ENCODE data around the gene TESK2.
A peak's percentile ranks its signal among the peaks of the same experiment; 100 is the strongest.
"Not testable (repeated sequence)": the region's sequence is repeated elsewhere in the genome, so short reads cannot be mapped to it uniquely, and the experiment has no call there.

TESK2 gene

DNA sequence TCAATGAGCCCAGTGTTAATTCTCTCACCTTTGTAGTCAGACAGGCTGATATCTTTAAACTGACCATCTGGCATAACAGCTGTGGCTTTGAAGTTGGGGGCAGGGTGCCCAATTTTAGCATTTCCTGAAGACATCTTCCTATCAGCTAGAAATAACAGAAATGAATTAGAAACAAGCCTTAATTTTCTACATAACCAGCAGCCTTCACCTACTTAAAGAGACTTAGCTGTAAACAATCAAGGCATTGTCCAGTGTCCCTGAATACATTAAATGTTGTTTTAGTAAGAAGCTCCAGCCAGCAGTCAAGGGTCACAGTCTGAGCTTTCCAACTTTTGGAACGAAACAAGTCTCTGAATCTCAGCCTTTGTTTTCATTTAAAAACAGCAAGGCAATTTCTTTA is 27.9 kb upstream of the TESK2 start:
- TF ChIP-seq, protein P1, sequence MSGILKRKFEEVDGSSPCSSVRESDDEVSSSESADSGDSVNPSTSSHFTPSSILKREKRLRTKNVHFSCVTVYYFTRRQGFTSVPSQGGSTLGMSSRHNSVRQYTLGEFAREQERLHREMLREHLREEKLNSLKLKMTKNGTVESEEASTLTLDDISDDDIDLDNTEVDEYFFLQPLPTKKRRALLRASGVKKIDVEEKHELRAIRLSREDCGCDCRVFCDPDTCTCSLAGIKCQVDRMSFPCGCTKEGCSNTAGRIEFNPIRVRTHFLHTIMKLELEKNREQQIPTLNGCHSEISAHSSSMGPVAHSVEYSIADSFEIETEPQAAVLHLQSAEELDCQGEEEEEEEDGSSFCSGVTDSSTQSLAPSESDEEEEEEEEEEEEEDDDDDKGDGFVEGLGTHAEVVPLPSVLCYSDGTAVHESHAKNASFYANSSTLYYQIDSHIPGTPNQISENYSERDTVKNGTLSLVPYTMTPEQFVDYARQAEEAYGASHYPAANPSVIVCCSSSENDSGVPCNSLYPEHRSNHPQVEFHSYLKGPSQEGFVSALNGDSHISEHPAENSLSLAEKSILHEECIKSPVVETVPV (CRISPR knock-in tag; IDR thresholded peaks at IDR 0.05), result no peak
- TF ChIP-seq RARB (CRISPR knock-in tag; IDR thresholded peaks at IDR 0.05), result no peak
- TF ChIP-seq, protein P2, sequence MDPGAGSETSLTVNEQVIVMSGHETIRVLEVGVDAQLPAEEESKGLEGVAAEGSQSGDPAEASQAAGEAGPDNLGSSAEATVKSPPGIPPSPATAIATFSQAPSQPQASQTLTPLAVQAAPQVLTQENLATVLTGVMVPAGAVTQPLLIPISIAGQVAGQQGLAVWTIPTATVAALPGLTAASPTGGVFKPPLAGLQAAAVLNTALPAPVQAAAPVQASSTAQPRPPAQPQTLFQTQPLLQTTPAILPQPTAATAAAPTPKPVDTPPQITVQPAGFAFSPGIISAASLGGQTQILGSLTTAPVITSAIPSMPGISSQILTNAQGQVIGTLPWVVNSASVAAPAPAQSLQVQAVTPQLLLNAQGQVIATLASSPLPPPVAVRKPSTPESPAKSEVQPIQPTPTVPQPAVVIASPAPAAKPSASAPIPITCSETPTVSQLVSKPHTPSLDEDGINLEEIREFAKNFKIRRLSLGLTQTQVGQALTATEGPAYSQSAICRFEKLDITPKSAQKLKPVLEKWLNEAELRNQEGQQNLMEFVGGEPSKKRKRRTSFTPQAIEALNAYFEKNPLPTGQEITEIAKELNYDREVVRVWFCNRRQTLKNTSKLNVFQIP (CRISPR knock-in tag; IDR thresholded peaks at IDR 0.05; ENCODE audit: borderline replicate concordance, low read depth), result no peak
- no peak for TF ChIP-seq SNAI2 (CRISPR knock-in tag; IDR thresholded peaks at IDR 0.05)
- TF ChIP-seq, protein P3, sequence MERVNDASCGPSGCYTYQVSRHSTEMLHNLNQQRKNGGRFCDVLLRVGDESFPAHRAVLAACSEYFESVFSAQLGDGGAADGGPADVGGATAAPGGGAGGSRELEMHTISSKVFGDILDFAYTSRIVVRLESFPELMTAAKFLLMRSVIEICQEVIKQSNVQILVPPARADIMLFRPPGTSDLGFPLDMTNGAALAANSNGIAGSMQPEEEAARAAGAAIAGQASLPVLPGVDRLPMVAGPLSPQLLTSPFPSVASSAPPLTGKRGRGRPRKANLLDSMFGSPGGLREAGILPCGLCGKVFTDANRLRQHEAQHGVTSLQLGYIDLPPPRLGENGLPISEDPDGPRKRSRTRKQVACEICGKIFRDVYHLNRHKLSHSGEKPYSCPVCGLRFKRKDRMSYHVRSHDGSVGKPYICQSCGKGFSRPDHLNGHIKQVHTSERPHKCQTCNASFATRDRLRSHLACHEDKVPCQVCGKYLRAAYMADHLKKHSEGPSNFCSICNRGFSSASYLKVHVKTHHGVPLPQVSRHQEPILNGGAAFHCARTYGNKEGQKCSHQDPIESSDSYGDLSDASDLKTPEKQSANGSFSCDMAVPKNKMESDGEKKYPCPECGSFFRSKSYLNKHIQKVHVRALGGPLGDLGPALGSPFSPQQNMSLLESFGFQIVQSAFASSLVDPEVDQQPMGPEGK (CRISPR knock-in tag; IDR thresholded peaks at IDR 0.05; ENCODE audit: borderline replicate concordance), result no peak
- TF ChIP-seq GLIS3 (CRISPR knock-in tag; IDR thresholded peaks at IDR 0.05), result no peak
- TF ChIP-seq ARNTL (CRISPR knock-in tag; IDR thresholded peaks at IDR 0.05; ENCODE audit: borderline replicate concordance, low read depth), result no peak
- no peak for TF ChIP-seq ZFP3 (CRISPR knock-in tag; IDR thresholded peaks at IDR 0.05)
- TF ChIP-seq BACH2 (CRISPR knock-in tag; IDR thresholded peaks at IDR 0.05; ENCODE audit: borderline replicate concordance), result no peak
- TF ChIP-seq CSDC2 (CRISPR knock-in tag; IDR thresholded peaks at IDR 0.05), result no peak

DNA sequence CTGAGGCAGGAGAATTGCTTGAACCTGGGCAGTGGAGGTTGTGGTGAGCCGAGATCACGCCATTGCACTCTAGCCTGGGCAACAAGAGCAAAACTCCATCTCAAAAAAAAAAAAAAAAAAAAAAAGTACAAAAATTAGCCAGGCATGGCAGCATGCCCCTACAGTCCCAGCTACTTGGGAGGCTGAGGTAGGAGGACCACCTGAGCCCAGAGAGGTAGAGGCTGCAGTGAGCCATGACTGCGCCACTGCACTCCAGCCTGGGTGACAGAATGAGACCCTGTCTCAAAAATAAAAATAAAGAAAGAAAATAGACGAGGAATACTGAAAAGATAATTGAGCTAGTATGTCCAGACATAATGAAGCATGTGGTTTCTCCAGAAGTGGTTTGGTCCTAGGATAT is 27.4 kb upstream of the TESK2 start:
- not testable (repeated sequence) for ATAC-seq

More for the DNA sequence above, 27.9 kb upstream of the TESK2 start:
- ATAC-seq, result no peak

DNA sequence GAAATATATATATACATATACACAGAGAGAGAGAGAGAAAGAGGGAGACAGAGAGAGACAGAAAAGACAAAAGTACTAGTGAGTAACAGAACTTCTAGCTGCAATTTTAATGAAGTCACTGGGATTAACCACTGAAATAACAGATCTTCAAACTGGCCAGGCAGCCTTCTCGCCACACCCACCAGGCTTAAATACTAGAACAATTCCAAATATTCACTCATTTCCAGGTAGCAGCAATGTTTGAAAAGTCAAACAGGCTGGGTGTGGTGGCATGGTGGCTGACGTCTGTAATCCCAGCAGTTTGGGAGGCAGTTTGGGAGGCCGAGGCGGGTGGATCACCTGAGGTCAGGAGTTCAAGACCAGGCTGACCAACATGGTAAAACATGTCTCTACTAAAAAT is 25.5 kb upstream of the TESK2 start:
- ATAC-seq, result no peak
- TF ChIP-seq TCF4 (CRISPR knock-in tag; IDR thresholded peaks at IDR 0.05; ENCODE audit: borderline replicate concordance) (no peak), ZNF8 (CRISPR knock-in tag; IDR thresholded peaks at IDR 0.05) (no peak), RARB (CRISPR knock-in tag; IDR thresholded peaks at IDR 0.05) (no peak), ARNTL (CRISPR knock-in tag; IDR thresholded peaks at IDR 0.05; ENCODE audit: borderline replicate concordance, low read depth) (no peak), BACH2 (CRISPR knock-in tag; IDR thresholded peaks at IDR 0.05; ENCODE audit: borderline replicate concordance) (no peak), ZFP3 (CRISPR knock-in tag; IDR thresholded peaks at IDR 0.05) (no peak), CSDC2 (CRISPR knock-in tag; IDR thresholded peaks at IDR 0.05) (no peak), TOX (CRISPR knock-in tag; IDR thresholded peaks at IDR 0.05; ENCODE audit: borderline replicate concordance) (no peak)

DNA sequence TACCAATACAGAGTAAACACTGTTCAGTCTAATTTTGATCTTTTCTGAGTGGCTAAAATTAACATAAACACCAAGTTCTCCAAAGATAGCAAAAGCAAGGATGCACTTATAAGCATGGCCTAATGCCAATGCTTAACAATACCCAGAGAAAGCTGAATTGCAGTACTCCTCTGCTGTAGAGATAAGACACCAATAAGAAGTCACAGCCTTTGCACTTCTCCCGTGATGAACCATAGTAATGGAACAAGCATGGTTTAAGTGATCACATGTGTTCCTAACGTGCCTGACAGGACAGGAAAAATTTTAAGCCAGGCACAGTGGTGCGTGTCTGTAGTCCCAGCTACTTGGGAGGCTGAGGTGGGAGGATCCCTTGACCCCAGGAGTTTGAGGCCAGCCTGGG is 25.1 kb upstream of the TESK2 start:
- TF ChIP-seq, protein P3 (CRISPR knock-in tag; IDR thresholded peaks at IDR 0.05; ENCODE audit: borderline replicate concordance), result no peak
- TF ChIP-seq ESRRG (CRISPR knock-in tag; IDR thresholded peaks at IDR 0.05), result no peak
- TF ChIP-seq ARNTL (CRISPR knock-in tag; IDR thresholded peaks at IDR 0.05; ENCODE audit: borderline replicate concordance, low read depth), result no peak

DNA sequence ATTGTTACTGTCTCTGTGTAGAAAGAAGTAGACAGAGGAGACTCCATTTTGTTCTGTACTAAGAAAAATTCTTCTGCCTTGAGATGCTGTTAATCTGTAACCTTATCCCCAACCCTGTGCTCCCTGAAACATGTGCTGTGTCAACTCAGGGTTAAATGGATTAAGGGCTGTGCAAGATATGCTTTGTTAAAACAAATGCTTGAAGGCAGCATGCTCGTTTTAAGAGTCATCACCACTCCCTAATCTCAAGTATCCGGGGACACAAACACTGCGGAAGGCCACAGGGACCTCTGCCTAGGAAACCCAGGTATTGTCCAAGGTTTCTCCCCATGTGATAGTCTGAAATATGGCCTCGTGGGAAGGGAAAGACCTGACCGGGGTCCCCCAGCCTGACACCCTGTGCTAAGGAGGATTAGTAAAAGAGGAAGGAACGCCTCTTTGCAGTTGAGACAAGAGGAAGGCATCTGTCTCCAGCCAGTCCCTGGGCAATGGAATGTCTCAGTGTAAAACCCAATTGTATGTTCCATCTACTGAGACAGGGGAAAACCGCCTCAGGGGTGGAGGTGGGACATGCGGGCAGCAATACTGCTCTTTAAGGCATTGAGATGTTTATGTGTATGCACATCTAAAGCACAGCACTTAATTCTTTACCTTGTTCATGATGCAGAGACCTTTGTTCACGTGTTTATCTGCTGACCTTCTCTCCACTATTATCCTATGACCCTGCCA is 22.7 kb upstream of the TESK2 start:
- ATAC-seq, result not testable (repeated sequence)

More for the DNA sequence above, 25.1 kb upstream of the TESK2 start:
- ATAC-seq, result no peak

DNA sequence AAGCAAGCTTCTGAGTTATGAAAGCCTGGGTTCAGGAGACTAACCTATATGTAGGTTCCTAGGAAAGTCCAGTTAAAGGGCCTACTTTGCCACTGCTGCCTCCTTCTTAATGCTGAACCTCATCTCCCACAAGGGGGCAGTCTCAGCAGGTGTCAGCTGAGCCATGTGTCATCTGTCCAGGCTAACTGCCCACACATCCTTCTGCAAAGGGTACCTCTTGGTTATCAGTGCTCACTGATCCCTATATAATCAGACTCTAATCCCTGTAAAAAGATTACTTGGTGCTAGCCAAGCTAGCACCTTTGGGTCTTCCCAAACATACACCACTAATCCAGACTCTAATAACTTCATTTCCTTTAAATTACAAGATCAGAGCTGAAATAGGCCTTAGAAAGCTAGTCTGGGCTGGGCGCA is 21.7 kb upstream of the TESK2 start:
- ATAC-seq, result peak; percentile 87
- TF ChIP-seq SNAI2 (CRISPR knock-in tag; IDR thresholded peaks at IDR 0.05) (no peak), TOX (CRISPR knock-in tag; IDR thresholded peaks at IDR 0.05; ENCODE audit: borderline replicate concordance) (no peak), ZFP30 (CRISPR knock-in tag; IDR thresholded peaks at IDR 0.05) (no peak), ARNTL (CRISPR knock-in tag; IDR thresholded peaks at IDR 0.05; ENCODE audit: borderline replicate concordance, low read depth) (no peak)
